Adrenal gland (tissue), 5 donors: Measurements from ENCODE around the gene TLR7.

ENCODE experiments used
- CTCF ChIP-seq, 6 experiments: fragments of 450-650 bp in 4 of 6; fragments of 200-600 bp in 2 of 6; sonication (generic) in 1 of 6; IDR thresholded peaks; 1 replicate in 5 of 6; 2 replicates in 1 of 6; pipeline versions ENCODE4 v1.5.1 to v1.8.0; 2016 to 2021; ENCODE audit warnings: antibody characterized with exemption in 6 of 6, mild to moderate bottlenecking in 2 of 6, moderate library complexity in 1 of 6
- POLR2A ChIP-seq, 2 donors: fragments of 450-650 bp; IDR thresholded peaks; one replicate each; pipeline ENCODE4 v1.6.1; 2017; ENCODE audit warnings: antibody characterized with exemption in 2 of 2, mild to moderate bottlenecking in 2 of 2, moderate library complexity in 1 of 2
- donor health status: DM: no; HTN: no; CAD: no.

GRCh38 chrX:12878536-12878935 is 11.7 kb downstream of the TLR7 start:
- TF ChIP-seq CTCF (IDR thresholded peaks at IDR 0.05) (no peak), POLR2A (IDR thresholded peaks at IDR 0.05) (no peak)
